Measurements from ENCODE around the gene GABPB2. TPM values are rescaled to one million over a fixed set of nuclear protein-coding genes. Genes with fewer than 3 reads are reported as not detected.

GABPB2 gene
- total and polyA plus RNA-seq, 2 donors (not counting 1 experiment from before 2014, with no cell fraction given), result 13.9 to 14.9 TPM

DNA sequence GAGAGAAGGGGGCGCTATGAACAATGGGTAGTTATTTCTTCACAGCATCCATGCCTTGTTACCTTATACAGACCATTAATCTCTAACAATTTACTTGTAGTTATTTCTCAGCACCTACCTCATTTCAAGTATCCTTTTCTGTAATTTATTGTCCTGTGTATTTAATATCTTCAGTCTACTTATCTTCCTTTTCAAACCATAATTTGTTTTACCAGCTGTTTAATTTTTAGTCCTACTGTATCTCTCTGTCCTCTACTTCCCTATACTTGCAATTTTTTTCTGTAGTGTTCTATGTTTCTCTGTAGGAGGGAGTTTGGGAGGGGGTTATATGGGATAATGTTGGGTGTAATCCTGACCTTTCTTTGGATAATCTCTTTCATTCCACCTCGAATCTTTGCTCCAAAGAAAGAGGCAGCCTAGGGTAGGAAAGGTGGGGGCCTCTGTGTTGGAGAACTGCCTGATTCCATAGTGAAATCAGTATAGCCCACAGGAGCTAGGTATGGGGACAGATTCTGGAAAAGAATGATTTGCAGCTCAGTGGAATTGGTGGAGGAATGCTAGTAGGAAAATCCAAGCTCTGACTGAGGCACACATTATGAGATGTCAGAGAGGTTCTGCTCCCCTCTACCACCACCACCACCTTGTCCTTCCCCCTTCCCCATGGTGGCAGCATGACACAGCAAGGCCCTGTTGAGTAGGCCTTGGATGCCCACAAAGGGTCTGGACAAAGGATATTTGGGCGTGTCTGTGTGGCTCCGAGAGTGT is 9.7 kb upstream of the GABPB2 start:
- DNase-seq (ENCODE audit: low read depth in 2 of 2), result peak in 1 of 2 donors; percentile 43
- H3K4me2 ChIP-seq (ENCODE audit: extremely low read depth, insufficient read depth, low read length), result peak overlapping the region; percentile 68
- peaks cover 15% of the 10 kb centered on the region for H3K4me1 ChIP-seq (ENCODE audit: control insufficient read depth, extremely low read depth, insufficient read depth, low read length)
- peak overlapping the region; percentile 76 to 90 (median 82) for H3K4me3 ChIP-seq (replicated peaks in 1 of 4; ENCODE audit: control extremely low read depth in 1 of 4, insufficient read depth in 1 of 4, low read depth in 3 of 4, low read length in 4 of 4)
- H3K79me2 ChIP-seq (ENCODE audit: control insufficient read depth, insufficient read depth, low read length), result peaks cover 42% of the 10 kb centered on the region
- H3K9ac ChIP-seq (ENCODE audit: insufficient read depth, low read length), result peak overlapping the region; percentile 25
- H3K27ac ChIP-seq (ENCODE audit: insufficient read depth, low read length), result peak overlapping the region; percentile 86
- TF ChIP-seq EZH2 (IDR thresholded peaks at IDR 0.05; ENCODE audit: low read length, missing control alignments), result no peak
- TF ChIP-seq, protein P1, sequence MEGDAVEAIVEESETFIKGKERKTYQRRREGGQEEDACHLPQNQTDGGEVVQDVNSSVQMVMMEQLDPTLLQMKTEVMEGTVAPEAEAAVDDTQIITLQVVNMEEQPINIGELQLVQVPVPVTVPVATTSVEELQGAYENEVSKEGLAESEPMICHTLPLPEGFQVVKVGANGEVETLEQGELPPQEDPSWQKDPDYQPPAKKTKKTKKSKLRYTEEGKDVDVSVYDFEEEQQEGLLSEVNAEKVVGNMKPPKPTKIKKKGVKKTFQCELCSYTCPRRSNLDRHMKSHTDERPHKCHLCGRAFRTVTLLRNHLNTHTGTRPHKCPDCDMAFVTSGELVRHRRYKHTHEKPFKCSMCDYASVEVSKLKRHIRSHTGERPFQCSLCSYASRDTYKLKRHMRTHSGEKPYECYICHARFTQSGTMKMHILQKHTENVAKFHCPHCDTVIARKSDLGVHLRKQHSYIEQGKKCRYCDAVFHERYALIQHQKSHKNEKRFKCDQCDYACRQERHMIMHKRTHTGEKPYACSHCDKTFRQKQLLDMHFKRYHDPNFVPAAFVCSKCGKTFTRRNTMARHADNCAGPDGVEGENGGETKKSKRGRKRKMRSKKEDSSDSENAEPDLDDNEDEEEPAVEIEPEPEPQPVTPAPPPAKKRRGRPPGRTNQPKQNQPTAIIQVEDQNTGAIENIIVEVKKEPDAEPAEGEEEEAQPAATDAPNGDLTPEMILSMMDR (conservative IDR thresholded peaks at IDR 0.05 in 1 of 2, IDR thresholded peaks at IDR 0.05 in 1 of 2; ENCODE audit: low read depth in 1 of 2, low read length in 2 of 2), result no peak
- peaks cover 2% of the 10 kb centered on the region for H4K20me1 ChIP-seq (ENCODE audit: control insufficient read depth, extremely low read depth, insufficient read depth, low read length)
- H3K36me3 ChIP-seq (ENCODE audit: control insufficient read depth, insufficient read depth, low read length), result peaks cover 5% of the 10 kb centered on the region
- H3K27me3 ChIP-seq (ENCODE audit: control insufficient read depth, insufficient read depth, low read length), result no peaks in the 10 kb centered on the region
- no peaks in the 10 kb centered on the region for H3K9me3 ChIP-seq (ENCODE audit: control insufficient read depth, insufficient read depth, low read depth, low read length)
- H2AFZ ChIP-seq (ENCODE audit: low read length), result peak overlapping the region; percentile 72

DNA sequence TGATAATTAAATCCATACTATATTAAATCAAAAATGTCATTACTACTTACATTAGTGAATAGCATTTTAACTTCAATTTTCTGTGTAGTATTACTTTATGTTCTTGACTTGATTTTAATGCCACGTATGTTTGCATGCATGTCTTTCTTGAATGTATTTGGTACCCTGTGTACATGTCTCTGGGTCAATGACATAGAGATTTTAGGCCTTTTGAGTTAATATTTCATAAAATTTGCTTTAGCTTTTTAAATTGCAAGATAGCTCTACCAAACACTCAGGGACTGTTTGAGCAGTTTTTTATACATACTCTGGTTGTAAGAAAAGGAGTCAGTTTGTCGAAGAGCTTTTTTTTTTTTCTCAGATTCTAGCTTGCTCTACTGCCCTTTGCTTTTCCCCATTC is 8.9 kb upstream of the GABPB2 start:
- peaks cover 34% of the 10 kb centered on the region for H3K79me2 ChIP-seq (ENCODE audit: control insufficient read depth, insufficient read depth, low read length)
- no peak overlapping the region for H2AFZ ChIP-seq (ENCODE audit: low read length)
- peak overlapping the region in 2 of 4 experiments; percentile 76 to 82 for H3K4me3 ChIP-seq (replicated peaks in 1 of 4; ENCODE audit: control extremely low read depth in 1 of 4, insufficient read depth in 1 of 4, low read depth in 3 of 4, low read length in 4 of 4)
- H3K4me1 ChIP-seq (ENCODE audit: control insufficient read depth, extremely low read depth, insufficient read depth, low read length), result peaks cover 13% of the 10 kb centered on the region
- peak overlapping the region; percentile 68 for H3K4me2 ChIP-seq (ENCODE audit: extremely low read depth, insufficient read depth, low read length)
- H3K9me3 ChIP-seq (ENCODE audit: control insufficient read depth, insufficient read depth, low read depth, low read length), result no peaks in the 10 kb centered on the region
- H3K27ac ChIP-seq (ENCODE audit: insufficient read depth, low read length), result no peak overlapping the region
- TF ChIP-seq EZH2 (IDR thresholded peaks at IDR 0.05; ENCODE audit: low read length, missing control alignments), result no peak
- TF ChIP-seq, protein P1 (conservative IDR thresholded peaks at IDR 0.05 in 1 of 2, IDR thresholded peaks at IDR 0.05 in 1 of 2; ENCODE audit: low read depth in 1 of 2, low read length in 2 of 2), result no peak
- DNase-seq (ENCODE audit: low read depth in 2 of 2), result no peak
- no peaks in the 10 kb centered on the region for H3K27me3 ChIP-seq (ENCODE audit: control insufficient read depth, insufficient read depth, low read length)
- peaks cover under 1% of the 10 kb centered on the region for H3K36me3 ChIP-seq (ENCODE audit: control insufficient read depth, insufficient read depth, low read length)
- no peak overlapping the region for H3K9ac ChIP-seq (ENCODE audit: insufficient read depth, low read length)
- H4K20me1 ChIP-seq (ENCODE audit: control insufficient read depth, extremely low read depth, insufficient read depth, low read length), result peaks cover 1% of the 10 kb centered on the region

DNA sequence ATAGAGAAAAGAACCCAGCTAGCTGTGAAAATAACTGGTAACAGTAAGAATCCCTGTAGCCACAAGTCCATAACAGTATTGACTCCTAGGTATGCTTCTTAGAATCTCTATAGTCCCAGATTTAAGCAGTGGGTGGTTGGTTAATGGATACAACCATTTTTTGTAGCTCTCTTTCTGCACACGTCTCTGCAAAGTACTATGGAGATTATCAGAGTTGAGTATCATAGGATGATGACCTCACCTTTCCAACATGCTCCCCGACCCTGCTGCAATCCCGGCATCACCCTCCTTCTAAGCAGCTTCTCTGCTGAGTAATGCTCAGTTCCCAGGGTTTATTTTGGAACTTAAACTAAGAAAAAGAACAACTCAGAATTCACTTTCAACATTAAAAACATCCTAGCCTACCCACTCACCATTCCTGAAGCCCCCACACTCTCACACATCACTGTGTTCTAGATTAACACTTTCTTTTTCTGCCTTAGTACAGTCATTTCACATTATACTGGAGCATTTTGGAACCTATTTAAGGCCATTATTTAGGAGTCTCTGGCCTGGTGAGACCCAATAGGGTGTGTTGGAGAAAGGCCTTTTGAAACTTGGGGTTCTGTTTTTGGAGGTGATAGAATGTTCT is 7.7 kb upstream of the GABPB2 start:
- no peaks in the 10 kb centered on the region for H3K27me3 ChIP-seq (ENCODE audit: control insufficient read depth, insufficient read depth, low read length)
- H3K4me2 ChIP-seq (ENCODE audit: extremely low read depth, insufficient read depth, low read length), result peak overlapping the region; percentile 74
- peak; percentile 74 to 93 for DNase-seq (ENCODE audit: low read depth in 2 of 2)
- H2AFZ ChIP-seq (ENCODE audit: low read length), result no peak overlapping the region
- H3K9me3 ChIP-seq (ENCODE audit: control insufficient read depth, insufficient read depth, low read depth, low read length), result no peaks in the 10 kb centered on the region
- TF ChIP-seq EZH2 (IDR thresholded peaks at IDR 0.05; ENCODE audit: low read length, missing control alignments), result no peak
- peak overlapping the region in 1 of 4 experiments; percentile 10 for H3K4me3 ChIP-seq (replicated peaks in 1 of 4; ENCODE audit: control extremely low read depth in 1 of 4, insufficient read depth in 1 of 4, low read depth in 3 of 4, low read length in 4 of 4)
- peaks cover 7% of the 10 kb centered on the region for H3K4me1 ChIP-seq (ENCODE audit: control insufficient read depth, extremely low read depth, insufficient read depth, low read length)
- H3K36me3 ChIP-seq (ENCODE audit: control insufficient read depth, insufficient read depth, low read length), result peaks cover 3% of the 10 kb centered on the region
- H3K9ac ChIP-seq (ENCODE audit: insufficient read depth, low read length), result no peak overlapping the region
- no peaks in the 10 kb centered on the region for H4K20me1 ChIP-seq (ENCODE audit: control insufficient read depth, extremely low read depth, insufficient read depth, low read length)
- peaks cover 22% of the 10 kb centered on the region for H3K79me2 ChIP-seq (ENCODE audit: control insufficient read depth, insufficient read depth, low read length)
- H3K27ac ChIP-seq (ENCODE audit: insufficient read depth, low read length), result peak overlapping the region; percentile 74

Measured in fibroblast of lung (primary cell).